OCI-M1 (cell line): ENCODE results near the gene ANGPT4.

Source experiments
- DNase-seq: peaks from one replicate; lab custom pipeline; 2025; lab: John Stamatoyannopoulos, UW

Gene ANGPT4

GRCh38 chr20:825710-826421 is 90.3 kb downstream of the ANGPT4 start:
- DNase-seq = no peak

- no peak for DNase-seq
Measured at GRCh38 chr20:824916-825315, 91.2 kb downstream of the ANGPT4 start.

- DNase-seq = no peak
Measured at GRCh38 chr20:824490-824889, 91.6 kb downstream of the ANGPT4 start.

- no peak for DNase-seq
Measured at GRCh38 chr20:823574-823902, 92.6 kb downstream of the ANGPT4 start.

- DNase-seq = no peak
Measured at GRCh38 chr20:822651-823573, 93.2 kb downstream of the ANGPT4 start.

- no peak for DNase-seq
Measured at GRCh38 chr20:821731-822065, 94.4 kb downstream of the ANGPT4 start.

GRCh38 chr20:821046-821730 is 94.9 kb downstream of the ANGPT4 start:
- DNase-seq = peak; percentile 67

- no peak for DNase-seq
Measured at GRCh38 chr20:820323-820953, 95.7 kb downstream of the ANGPT4 start.
